ENCODE measurements around the gene ZBTB20. TPM values are rescaled to one million over a fixed set of nuclear protein-coding genes. Genes with fewer than 3 reads are reported as not detected.

ZBTB20 gene
- total RNA-seq, 1 donor from 2014 or later, result 1.6 TPM

GRCh38 chr3:114370537-114371174, 776.4 kb downstream of the ZBTB20 start:
- no peaks in the 10 kb centered on the region for H3K36me3 Mint-ChIP-seq (ENCODE audit: low read depth)
- H3K4me1 Mint-ChIP-seq, result no peaks in the 10 kb centered on the region
- intact Hi-C loops (cut with micrococcal nuclease), result no loop called here
- no peak for DNase-seq
- H3K27me3 Mint-ChIP-seq, result no peaks in the 10 kb centered on the region
- no peak overlapping the region for H3K27ac Mint-ChIP-seq
- H3K9me3 Mint-ChIP-seq, result no peaks in the 10 kb centered on the region
- H3K4me3 Mint-ChIP-seq, result no peak overlapping the region

GRCh38 chr3:114365909-114366308, 781.2 kb downstream of the ZBTB20 start:
- no peak for DNase-seq
- Mint-ChIP-seq H3K27ac (no peak overlapping the region), H3K4me1 (peaks cover 2% of the 10 kb centered on the region), H3K36me3 (ENCODE audit: low read depth) (no peaks in the 10 kb centered on the region), H3K27me3 (no peaks in the 10 kb centered on the region), H3K9me3 (no peaks in the 10 kb centered on the region), H3K4me3 (no peak overlapping the region)
- intact Hi-C loops (cut with micrococcal nuclease), result no loop called here

- Mint-ChIP-seq H3K27me3 (no peaks in the 10 kb centered on the region), H3K36me3 (ENCODE audit: low read depth) (no peaks in the 10 kb centered on the region), H3K4me1 (peaks cover 2% of the 10 kb centered on the region), H3K9me3 (no peaks in the 10 kb centered on the region), H3K4me3 (no peak overlapping the region), H3K27ac (no peak overlapping the region)
- no peak for DNase-seq
- intact Hi-C loops (cut with micrococcal nuclease), result no loop called here
These were observed 782.1 kb downstream of the ZBTB20 start for GRCh38 chr3:114364806-114365654.

- no peak overlapping the region for H3K27ac Mint-ChIP-seq
- no peaks in the 10 kb centered on the region for H3K36me3 Mint-ChIP-seq (ENCODE audit: low read depth)
- peaks cover 2% of the 10 kb centered on the region for H3K4me1 Mint-ChIP-seq
- DNase-seq, result no peak
- H3K27me3 Mint-ChIP-seq, result no peaks in the 10 kb centered on the region
- no peaks in the 10 kb centered on the region for H3K9me3 Mint-ChIP-seq
- no peak overlapping the region for H3K4me3 Mint-ChIP-seq
- intact Hi-C loops (cut with micrococcal nuclease), result loop anchor here (1.0 kb wide), 1 partner anchor 211 kb away; no protein-coding TSS in a partner anchor
These were observed 783.4 kb downstream of the ZBTB20 start for GRCh38 chr3:114363554-114364202.

GRCh38 chr3:114362815-114363214, 784.3 kb downstream of the ZBTB20 start:
- no peaks in the 10 kb centered on the region for H3K9me3 Mint-ChIP-seq
- H3K36me3 Mint-ChIP-seq (ENCODE audit: low read depth), result no peaks in the 10 kb centered on the region
- no peak overlapping the region for H3K4me3 Mint-ChIP-seq
- H3K27me3 Mint-ChIP-seq, result no peaks in the 10 kb centered on the region
- DNase-seq, result no peak
- H3K27ac Mint-ChIP-seq, result no peak overlapping the region
- peaks cover 2% of the 10 kb centered on the region for H3K4me1 Mint-ChIP-seq
- intact Hi-C loops (cut with micrococcal nuclease), result loop anchor here (1.0 kb wide), 3 partner anchors 55 to 211 kb away; no protein-coding TSS in a partner anchor

GRCh38 chr3:114361391-114361790, 785.7 kb downstream of the ZBTB20 start:
- H3K9me3 Mint-ChIP-seq, result no peaks in the 10 kb centered on the region
- peaks cover 2% of the 10 kb centered on the region for H3K4me1 Mint-ChIP-seq
- no peaks in the 10 kb centered on the region for H3K36me3 Mint-ChIP-seq (ENCODE audit: low read depth)
- DNase-seq, result no peak
- intact Hi-C loops (cut with micrococcal nuclease), result no loop called here
- H3K27me3 Mint-ChIP-seq, result no peaks in the 10 kb centered on the region
- H3K27ac Mint-ChIP-seq, result no peak overlapping the region
- no peak overlapping the region for H3K4me3 Mint-ChIP-seq

- Mint-ChIP-seq H3K9me3 (no peaks in the 10 kb centered on the region), H3K4me1 (peaks cover 2% of the 10 kb centered on the region), H3K36me3 (ENCODE audit: low read depth) (no peaks in the 10 kb centered on the region), H3K27me3 (no peaks in the 10 kb centered on the region), H3K4me3 (no peak overlapping the region), H3K27ac (no peak overlapping the region)
- intact Hi-C loops (cut with micrococcal nuclease), result no loop called here
- DNase-seq, result no peak
These were observed 790.6 kb downstream of the ZBTB20 start for GRCh38 chr3:114356525-114356924.

- no peak for DNase-seq
- intact Hi-C loops (cut with micrococcal nuclease), result no loop called here
- H3K4me1 Mint-ChIP-seq, result peaks cover under 1% of the 10 kb centered on the region
- H3K9me3 Mint-ChIP-seq, result no peaks in the 10 kb centered on the region
- no peaks in the 10 kb centered on the region for H3K27me3 Mint-ChIP-seq
- no peaks in the 10 kb centered on the region for H3K36me3 Mint-ChIP-seq (ENCODE audit: low read depth)
- H3K4me3 Mint-ChIP-seq, result no peak overlapping the region
- no peak overlapping the region for H3K27ac Mint-ChIP-seq
These were observed 791.0 kb downstream of the ZBTB20 start for GRCh38 chr3:114356066-114356465.

- DNase-seq, result no peak
- no peaks in the 10 kb centered on the region for H3K9me3 Mint-ChIP-seq
- H3K27me3 Mint-ChIP-seq, result no peaks in the 10 kb centered on the region
- no peaks in the 10 kb centered on the region for H3K36me3 Mint-ChIP-seq (ENCODE audit: low read depth)
- intact Hi-C loops (cut with micrococcal nuclease), result no loop called here
- H3K4me1 Mint-ChIP-seq, result no peaks in the 10 kb centered on the region
- no peak overlapping the region for H3K4me3 Mint-ChIP-seq
- H3K27ac Mint-ChIP-seq, result no peak overlapping the region
These were observed 791.4 kb downstream of the ZBTB20 start for GRCh38 chr3:114355653-114356052.

GRCh38 chr3:114351822-114352145, 795.3 kb downstream of the ZBTB20 start:
- DNase-seq, result no peak
- no peaks in the 10 kb centered on the region for H3K4me1 Mint-ChIP-seq
- H3K36me3 Mint-ChIP-seq (ENCODE audit: low read depth), result no peaks in the 10 kb centered on the region
- H3K27ac Mint-ChIP-seq, result no peak overlapping the region
- no peak overlapping the region for H3K4me3 Mint-ChIP-seq
- intact Hi-C loops (cut with micrococcal nuclease), result no loop called here
- H3K27me3 Mint-ChIP-seq, result no peaks in the 10 kb centered on the region
- H3K9me3 Mint-ChIP-seq, result no peaks in the 10 kb centered on the region

- intact Hi-C loops (cut with micrococcal nuclease), result no loop called here
- no peak for DNase-seq
- Mint-ChIP-seq H3K27me3 (no peaks in the 10 kb centered on the region), H3K4me3 (no peak overlapping the region), H3K9me3 (no peaks in the 10 kb centered on the region), H3K36me3 (ENCODE audit: low read depth) (no peaks in the 10 kb centered on the region), H3K4me1 (no peaks in the 10 kb centered on the region), H3K27ac (no peak overlapping the region)
These were observed 795.8 kb downstream of the ZBTB20 start for GRCh38 chr3:114351123-114351821.

GRCh38 chr3:114350690-114351089, 796.4 kb downstream of the ZBTB20 start:
- no peaks in the 10 kb centered on the region for H3K27me3 Mint-ChIP-seq

GRCh38 chr3:114350271-114350670, 796.8 kb downstream of the ZBTB20 start:
- no peaks in the 10 kb centered on the region for H3K27me3 Mint-ChIP-seq
- no peaks in the 10 kb centered on the region for H3K36me3 Mint-ChIP-seq (ENCODE audit: low read depth)
- H3K4me3 Mint-ChIP-seq, result no peak overlapping the region
- no peak for DNase-seq
- intact Hi-C loops (cut with micrococcal nuclease), result no loop called here
- H3K9me3 Mint-ChIP-seq, result no peaks in the 10 kb centered on the region
- no peak overlapping the region for H3K27ac Mint-ChIP-seq
- H3K4me1 Mint-ChIP-seq, result peaks cover 4% of the 10 kb centered on the region

More at GRCh38 chr3:114350690-114351089, 796.4 kb downstream of the ZBTB20 start:
- DNase-seq, result no peak
- no peaks in the 10 kb centered on the region for H3K36me3 Mint-ChIP-seq (ENCODE audit: low read depth)
- intact Hi-C loops (cut with micrococcal nuclease), result no loop called here
- H3K27ac Mint-ChIP-seq, result no peak overlapping the region
- H3K4me1 Mint-ChIP-seq, result peaks cover 3% of the 10 kb centered on the region
- no peak overlapping the region for H3K4me3 Mint-ChIP-seq
- H3K9me3 Mint-ChIP-seq, result no peaks in the 10 kb centered on the region

- H3K4me3 Mint-ChIP-seq, result no peak overlapping the region
- no peak overlapping the region for H3K27ac Mint-ChIP-seq
- no peaks in the 10 kb centered on the region for H3K27me3 Mint-ChIP-seq
- no peaks in the 10 kb centered on the region for H3K9me3 Mint-ChIP-seq
- no peak for DNase-seq
- intact Hi-C loops (cut with micrococcal nuclease), result no loop called here
- peaks cover 6% of the 10 kb centered on the region for H3K4me1 Mint-ChIP-seq
- H3K36me3 Mint-ChIP-seq (ENCODE audit: low read depth), result no peaks in the 10 kb centered on the region
These were observed 802.6 kb downstream of the ZBTB20 start for GRCh38 chr3:114344492-114344891.
